ENCODE measurements around the gene CSGALNACT2. TPM values are rescaled to one million over a fixed set of nuclear protein-coding genes. Genes with fewer than 3 reads are reported as not detected.
"Not testable (repeated sequence)": the region's sequence is repeated elsewhere in the genome, so short reads cannot be mapped to it uniquely, and the experiment has no call there.

Gene CSGALNACT2
- total RNA-seq, 1 experiment from 2014 or later = 8.9 TPM

- no peaks in the 10 kb centered on the region for H3K27me3 Mint-ChIP-seq (ENCODE audit: low read depth)
- no peak overlapping the region for H4K5ac ChIP-seq (ENCODE audit: insufficient read length, low read depth, low read length)
- TF ChIP-seq, protein P1, sequence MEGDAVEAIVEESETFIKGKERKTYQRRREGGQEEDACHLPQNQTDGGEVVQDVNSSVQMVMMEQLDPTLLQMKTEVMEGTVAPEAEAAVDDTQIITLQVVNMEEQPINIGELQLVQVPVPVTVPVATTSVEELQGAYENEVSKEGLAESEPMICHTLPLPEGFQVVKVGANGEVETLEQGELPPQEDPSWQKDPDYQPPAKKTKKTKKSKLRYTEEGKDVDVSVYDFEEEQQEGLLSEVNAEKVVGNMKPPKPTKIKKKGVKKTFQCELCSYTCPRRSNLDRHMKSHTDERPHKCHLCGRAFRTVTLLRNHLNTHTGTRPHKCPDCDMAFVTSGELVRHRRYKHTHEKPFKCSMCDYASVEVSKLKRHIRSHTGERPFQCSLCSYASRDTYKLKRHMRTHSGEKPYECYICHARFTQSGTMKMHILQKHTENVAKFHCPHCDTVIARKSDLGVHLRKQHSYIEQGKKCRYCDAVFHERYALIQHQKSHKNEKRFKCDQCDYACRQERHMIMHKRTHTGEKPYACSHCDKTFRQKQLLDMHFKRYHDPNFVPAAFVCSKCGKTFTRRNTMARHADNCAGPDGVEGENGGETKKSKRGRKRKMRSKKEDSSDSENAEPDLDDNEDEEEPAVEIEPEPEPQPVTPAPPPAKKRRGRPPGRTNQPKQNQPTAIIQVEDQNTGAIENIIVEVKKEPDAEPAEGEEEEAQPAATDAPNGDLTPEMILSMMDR (conservative IDR thresholded peaks at IDR 0.05) = no peak
Measured at GRCh38 chr10:43145311-43145710, 7.1 kb downstream of the CSGALNACT2 start.

GRCh38 chr10:43145936-43146335, 7.7 kb downstream of the CSGALNACT2 start:
- not testable (repeated sequence) for H3K18ac ChIP-seq (ENCODE audit: insufficient read length, low read depth, low read length); H3K79me2 ChIP-seq (ENCODE audit: insufficient read depth, low read length); H3K9me3 ChIP-seq (ENCODE audit: control insufficient read depth, low read depth, low read length); H4K5ac ChIP-seq (ENCODE audit: insufficient read length, low read depth, low read length); H3K79me1 ChIP-seq (ENCODE audit: insufficient read depth, low read depth, low read length, poor library complexity, severe bottlenecking); DNase-seq; H3K4me3 Mint-ChIP-seq; H4K8ac ChIP-seq (replicated peaks; ENCODE audit: insufficient read length, low read depth, low read length); H2BK12ac ChIP-seq (ENCODE audit: insufficient read length, low read depth, low read length); H2AK5ac ChIP-seq (ENCODE audit: insufficient read length, low read length); H3T11ph ChIP-seq (ENCODE audit: low read length); H3K23me2 ChIP-seq (ENCODE audit: insufficient read length, low read depth, low read length, poor library complexity, severe bottlenecking); H2BK5ac ChIP-seq (ENCODE audit: insufficient read length, low read length); H3K56ac ChIP-seq (ENCODE audit: insufficient read length, low read depth, low read length); H3K27me3 Mint-ChIP-seq (ENCODE audit: low read depth); H3K14ac ChIP-seq (ENCODE audit: insufficient read depth, low read length); H3K9ac ChIP-seq (ENCODE audit: extremely low read depth, insufficient read length, low read length); H3K4me2 ChIP-seq (ENCODE audit: insufficient read depth, insufficient read length, low read length); H3K27ac ChIP-seq (ENCODE audit: insufficient read length, low read depth, low read length); H3K4me1 ChIP-seq (ENCODE audit: insufficient read depth, low read length); H3K27ac Mint-ChIP-seq; H3K27me3 ChIP-seq (ENCODE audit: insufficient read depth, low read length); H2AFZ ChIP-seq (ENCODE audit: low read length); H2BK20ac ChIP-seq (ENCODE audit: low read depth, low read length, poor library complexity, severe bottlenecking); H4K20me1 ChIP-seq (ENCODE audit: control insufficient read depth, insufficient read depth, insufficient read length); H2BK15ac ChIP-seq (ENCODE audit: low read depth, low read length); H2BK120ac ChIP-seq (ENCODE audit: low read depth, low read length, poor library complexity, severe bottlenecking); H4K91ac ChIP-seq (ENCODE audit: insufficient read length, low read depth, low read length); H3K4ac ChIP-seq (ENCODE audit: low read depth, low read length); H3K23ac ChIP-seq (ENCODE audit: insufficient read length, low read depth, low read length)
- H3K4me1 Mint-ChIP-seq = peaks cover 23% of the 10 kb centered on the region in 2 experiments
- H3K9me3 Mint-ChIP-seq = peaks cover 9 to 13% of the 10 kb centered on the region in 2 experiments; a peak in 4 of 5 replicates
- peaks cover 2 to 22% (median 9%) of the 10 kb centered on the region in 3 experiments; a peak in 6 of 7 replicates for H3K36me3 Mint-ChIP-seq (ENCODE audit: insufficient read depth in 1 of 3, low read depth in 3 of 3)
- whole genome bisulfite sequencing (ENCODE audit: extremely low coverage, insufficient read length, low lambda C conversion rate) = no CpG with 5 or more reads among the region's 1 CpG

More at GRCh38 chr10:43145311-43145710, 7.1 kb downstream of the CSGALNACT2 start:
- peaks cover 23 to 26% of the 10 kb centered on the region in 2 experiments for H3K4me1 Mint-ChIP-seq
- no peak overlapping the region for H3K27ac Mint-ChIP-seq
- H3T11ph ChIP-seq (ENCODE audit: low read length) = no peak overlapping the region
- no peak overlapping the region for H3K27ac ChIP-seq (ENCODE audit: insufficient read length, low read depth, low read length)
- no peak overlapping the region for H3K18ac ChIP-seq (ENCODE audit: insufficient read length, low read depth, low read length)
- no peak overlapping the region for H3K23ac ChIP-seq (ENCODE audit: insufficient read length, low read depth, low read length)
- no peaks in the 10 kb centered on the region for H3K79me1 ChIP-seq (ENCODE audit: insufficient read depth, low read depth, low read length, poor library complexity, severe bottlenecking)
- H3K4me2 ChIP-seq (ENCODE audit: insufficient read depth, insufficient read length, low read length) = no peak overlapping the region
- no peak for DNase-seq
- no peak overlapping the region for H2BK12ac ChIP-seq (ENCODE audit: insufficient read length, low read depth, low read length)
- no peak overlapping the region for H2AFZ ChIP-seq (ENCODE audit: low read length)
- H2BK20ac ChIP-seq (ENCODE audit: low read depth, low read length, poor library complexity, severe bottlenecking) = no peak overlapping the region
- H3K9me3 ChIP-seq (ENCODE audit: control insufficient read depth, low read depth, low read length) = no peaks in the 10 kb centered on the region
- peaks cover 2 to 22% (median 9%) of the 10 kb centered on the region in 3 experiments; a peak in 6 of 7 replicates for H3K36me3 Mint-ChIP-seq (ENCODE audit: insufficient read depth in 1 of 3, low read depth in 3 of 3)
- H3K9me3 Mint-ChIP-seq = peaks cover 9 to 13% of the 10 kb centered on the region in 2 experiments; a peak in 4 of 5 replicates
- no peak overlapping the region for H4K8ac ChIP-seq (replicated peaks; ENCODE audit: insufficient read length, low read depth, low read length)
- H2BK5ac ChIP-seq (ENCODE audit: insufficient read length, low read length) = no peak overlapping the region
- no peak overlapping the region for H3K4me3 Mint-ChIP-seq
- no peaks in the 10 kb centered on the region for H3K4me1 ChIP-seq (ENCODE audit: insufficient read depth, low read length)
- no peak overlapping the region for H3K56ac ChIP-seq (ENCODE audit: insufficient read length, low read depth, low read length)
- H4K20me1 ChIP-seq (ENCODE audit: control insufficient read depth, insufficient read depth, insufficient read length) = no peaks in the 10 kb centered on the region
- H3K14ac ChIP-seq (ENCODE audit: insufficient read depth, low read length) = no peak overlapping the region
- no peak overlapping the region for H4K91ac ChIP-seq (ENCODE audit: insufficient read length, low read depth, low read length)
- no peaks in the 10 kb centered on the region for H3K23me2 ChIP-seq (ENCODE audit: insufficient read length, low read depth, low read length, poor library complexity, severe bottlenecking)
- no peak overlapping the region for H2BK15ac ChIP-seq (ENCODE audit: low read depth, low read length)
- no peaks in the 10 kb centered on the region for H3K27me3 ChIP-seq (ENCODE audit: insufficient read depth, low read length)
- H3K9ac ChIP-seq (ENCODE audit: extremely low read depth, insufficient read length, low read length) = no peak overlapping the region
- no peak overlapping the region for H2AK5ac ChIP-seq (ENCODE audit: insufficient read length, low read length)
- no peak overlapping the region for H2BK120ac ChIP-seq (ENCODE audit: low read depth, low read length, poor library complexity, severe bottlenecking)
- no peak overlapping the region for H3K4ac ChIP-seq (ENCODE audit: low read depth, low read length)
- no peaks in the 10 kb centered on the region; the same call in 1 of the 2 replicates for H3K79me2 ChIP-seq (ENCODE audit: insufficient read depth, low read length)
- WGBS (ENCODE audit: extremely low coverage, insufficient read length, low lambda C conversion rate) = no CpG with 5 or more reads among the region's 6 CpGs
